Measurements from ENCODE around the gene CCR8. TPM values are rescaled to one million over a fixed set of nuclear protein-coding genes. Genes with fewer than 3 reads are reported as not detected.

Gene CCR8
- total RNA-seq, 1 donor from 2014 or later = not detected

DNA sequence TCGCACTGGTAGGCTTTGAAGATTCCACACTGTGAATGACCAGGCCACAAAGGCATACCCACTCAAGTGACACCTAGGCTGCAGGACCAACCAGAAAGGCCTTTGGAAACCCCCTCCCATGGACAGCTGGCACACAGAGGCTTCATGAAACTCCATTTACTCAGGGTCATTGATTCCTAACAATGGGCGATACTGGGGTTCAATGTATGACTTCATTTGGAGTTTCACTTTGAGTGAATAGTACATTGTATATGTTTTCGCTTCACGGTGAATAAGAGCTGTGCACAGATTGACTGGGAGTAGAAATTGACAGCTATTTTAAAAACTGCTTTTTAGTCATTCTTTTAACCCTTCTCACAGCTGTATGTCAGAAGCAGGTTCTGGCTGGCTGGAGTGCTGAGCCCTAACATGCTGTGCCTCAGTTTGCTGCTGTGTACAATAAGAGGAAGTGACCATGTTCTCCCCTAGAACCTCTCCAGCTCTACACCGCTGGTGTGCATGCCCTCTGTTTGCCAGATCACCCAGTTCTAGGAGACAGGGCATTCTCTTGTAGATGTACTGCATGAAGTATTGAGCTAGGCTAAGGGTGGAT is 34.2 kb upstream of the CCR8 start:
- peaks cover 2% of the 10 kb centered on the region for H3K27me3 ChIP-seq (ENCODE audit: control insufficient read depth, insufficient read depth, low read length)
- H3K4me3 ChIP-seq (ENCODE audit: low read depth, low read length) = no peak overlapping the region
- DNase-seq (ENCODE audit: low read depth) (no peak), FAIRE-seq (no peak)
- H3K36me3 ChIP-seq (ENCODE audit: control insufficient read depth, insufficient read depth, low read length) = no peaks in the 10 kb centered on the region
- TF ChIP-seq, protein P1, sequence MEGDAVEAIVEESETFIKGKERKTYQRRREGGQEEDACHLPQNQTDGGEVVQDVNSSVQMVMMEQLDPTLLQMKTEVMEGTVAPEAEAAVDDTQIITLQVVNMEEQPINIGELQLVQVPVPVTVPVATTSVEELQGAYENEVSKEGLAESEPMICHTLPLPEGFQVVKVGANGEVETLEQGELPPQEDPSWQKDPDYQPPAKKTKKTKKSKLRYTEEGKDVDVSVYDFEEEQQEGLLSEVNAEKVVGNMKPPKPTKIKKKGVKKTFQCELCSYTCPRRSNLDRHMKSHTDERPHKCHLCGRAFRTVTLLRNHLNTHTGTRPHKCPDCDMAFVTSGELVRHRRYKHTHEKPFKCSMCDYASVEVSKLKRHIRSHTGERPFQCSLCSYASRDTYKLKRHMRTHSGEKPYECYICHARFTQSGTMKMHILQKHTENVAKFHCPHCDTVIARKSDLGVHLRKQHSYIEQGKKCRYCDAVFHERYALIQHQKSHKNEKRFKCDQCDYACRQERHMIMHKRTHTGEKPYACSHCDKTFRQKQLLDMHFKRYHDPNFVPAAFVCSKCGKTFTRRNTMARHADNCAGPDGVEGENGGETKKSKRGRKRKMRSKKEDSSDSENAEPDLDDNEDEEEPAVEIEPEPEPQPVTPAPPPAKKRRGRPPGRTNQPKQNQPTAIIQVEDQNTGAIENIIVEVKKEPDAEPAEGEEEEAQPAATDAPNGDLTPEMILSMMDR (IDR thresholded peaks at IDR 0.05; ENCODE audit: insufficient read depth, low read length, severe bottlenecking) = no peak

DNA sequence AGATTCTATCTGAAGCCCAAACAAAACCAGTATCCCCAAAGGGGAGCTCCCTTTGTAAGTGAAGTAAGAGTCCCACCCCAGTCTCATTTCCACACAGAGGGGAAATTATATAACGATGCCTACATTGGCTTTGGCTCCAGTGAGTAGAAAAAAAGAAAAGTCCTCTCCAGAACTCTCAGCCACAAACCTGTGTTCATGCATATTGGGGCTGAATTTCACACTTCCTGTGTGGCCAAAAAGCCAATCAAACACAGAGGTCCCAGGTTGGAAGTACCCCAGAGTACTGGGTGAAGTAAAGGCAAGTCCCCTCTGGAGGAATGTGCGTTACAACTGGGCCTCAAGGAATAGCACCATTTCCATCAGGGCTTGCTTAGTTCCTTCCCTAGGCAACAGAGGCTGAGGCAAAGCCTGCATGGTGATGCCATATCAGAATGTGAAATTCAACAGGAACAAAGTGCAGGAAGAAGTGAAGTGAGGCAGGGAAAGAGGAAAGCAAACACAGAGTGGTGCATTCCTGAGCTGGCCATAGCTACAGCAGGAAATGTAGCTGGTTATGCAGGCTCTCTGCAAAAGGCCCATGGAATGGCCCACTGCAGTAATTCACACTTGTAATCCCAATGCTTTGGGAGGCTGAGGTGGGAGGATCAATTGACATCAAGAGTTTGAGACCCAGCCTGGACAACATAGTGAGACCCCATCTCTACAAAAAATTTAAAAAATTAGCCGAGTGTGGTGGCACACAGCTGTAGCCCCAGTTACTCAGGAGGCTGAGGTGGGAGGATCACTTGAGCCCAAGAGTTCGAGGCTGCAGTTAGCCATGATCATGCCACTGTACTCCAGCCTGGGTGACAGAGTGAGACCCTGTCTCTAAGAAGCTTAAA is 33.1 kb upstream of the CCR8 start:
- peaks cover 2% of the 10 kb centered on the region for H3K27me3 ChIP-seq (ENCODE audit: control insufficient read depth, insufficient read depth, low read length)
- DNase-seq (ENCODE audit: low read depth) (no peak), FAIRE-seq (no peak)
- TF ChIP-seq, protein P1 (IDR thresholded peaks at IDR 0.05; ENCODE audit: insufficient read depth, low read length, severe bottlenecking) = no peak
- H3K36me3 ChIP-seq (ENCODE audit: control insufficient read depth, insufficient read depth, low read length) = no peaks in the 10 kb centered on the region
- H3K4me3 ChIP-seq (ENCODE audit: low read depth, low read length) = no peak overlapping the region

DNA sequence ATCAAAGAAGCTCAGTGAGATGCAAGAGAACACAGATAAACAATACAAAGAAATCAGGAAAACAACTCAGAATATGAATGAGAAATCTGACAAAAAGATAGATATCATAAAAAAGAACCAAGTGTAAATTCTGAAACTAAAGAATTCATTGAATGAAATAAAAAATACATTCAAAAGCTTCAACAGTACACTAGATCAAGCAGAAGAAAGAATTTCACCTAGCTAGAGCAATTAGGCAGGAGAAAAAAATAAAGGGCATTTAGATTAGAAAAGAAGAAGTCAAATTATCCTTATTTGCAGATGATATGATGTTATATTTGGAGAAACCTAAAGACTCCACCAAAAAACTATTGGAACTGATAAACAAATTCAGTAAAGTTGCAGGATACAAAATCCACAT is 30.2 kb upstream of the CCR8 start:
- DNase-seq (ENCODE audit: low read depth) = no peak
- no peak for FAIRE-seq
- H3K27me3 ChIP-seq (ENCODE audit: control insufficient read depth, insufficient read depth, low read length) = no peaks in the 10 kb centered on the region
- H3K36me3 ChIP-seq (ENCODE audit: control insufficient read depth, insufficient read depth, low read length) = no peaks in the 10 kb centered on the region
- TF ChIP-seq, protein P1 (IDR thresholded peaks at IDR 0.05; ENCODE audit: insufficient read depth, low read length, severe bottlenecking) = no peak
- no peak overlapping the region for H3K4me3 ChIP-seq (ENCODE audit: low read depth, low read length)

DNA sequence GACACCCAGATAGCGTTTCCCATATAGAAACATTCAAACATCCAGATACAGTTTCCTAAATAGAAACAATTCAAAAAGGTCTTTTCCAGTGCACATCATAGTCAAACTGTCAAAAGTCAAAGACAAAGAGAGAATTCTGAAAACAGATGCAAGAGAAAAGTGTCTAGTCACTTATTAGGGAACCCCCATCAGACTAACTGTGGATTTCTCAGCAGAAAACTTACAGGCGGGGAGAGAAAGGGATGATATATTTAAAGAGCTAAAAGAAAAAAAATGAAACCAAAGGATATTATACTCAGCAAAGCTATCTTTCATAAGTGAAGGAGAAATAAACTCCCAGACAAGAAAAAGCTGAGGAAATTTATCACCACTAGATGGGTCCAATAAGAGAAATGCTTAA is 27.3 kb upstream of the CCR8 start:
- TF ChIP-seq, protein P1 (IDR thresholded peaks at IDR 0.05; ENCODE audit: insufficient read depth, low read length, severe bottlenecking) = no peak
- Histone ChIP-seq H3K27me3 (ENCODE audit: control insufficient read depth, insufficient read depth, low read length) (no peaks in the 10 kb centered on the region), H3K4me3 (ENCODE audit: low read depth, low read length) (no peak overlapping the region), H3K36me3 (ENCODE audit: control insufficient read depth, insufficient read depth, low read length) (no peaks in the 10 kb centered on the region)
- no peak for DNase-seq (ENCODE audit: low read depth)
- FAIRE-seq = no peak

DNA sequence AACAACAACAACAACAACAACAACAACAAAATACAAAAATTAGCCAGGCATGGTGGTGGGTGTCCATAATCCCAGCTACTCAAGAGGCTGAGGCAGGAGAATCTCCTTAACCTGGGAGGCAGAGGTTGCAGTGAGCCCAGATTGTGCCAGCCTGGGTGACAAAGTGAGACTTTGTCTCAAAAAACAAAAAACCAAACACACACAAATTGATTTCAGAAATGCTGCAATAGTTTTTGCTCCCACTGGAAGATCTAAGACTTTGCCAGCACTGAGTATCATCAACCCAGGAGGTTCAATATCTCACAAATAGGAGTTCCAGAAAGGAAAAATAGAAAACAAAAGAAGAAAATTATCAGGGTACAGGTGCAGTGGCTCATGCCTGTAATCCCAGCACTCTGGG is 16.2 kb upstream of the CCR8 start:
- FAIRE-seq = no peak
- no peak overlapping the region for H3K4me3 ChIP-seq (ENCODE audit: low read depth, low read length)
- TF ChIP-seq, protein P1 (IDR thresholded peaks at IDR 0.05; ENCODE audit: insufficient read depth, low read length, severe bottlenecking) = no peak
- no peaks in the 10 kb centered on the region for H3K36me3 ChIP-seq (ENCODE audit: control insufficient read depth, insufficient read depth, low read length)
- no peaks in the 10 kb centered on the region for H3K27me3 ChIP-seq (ENCODE audit: control insufficient read depth, insufficient read depth, low read length)
- DNase-seq (ENCODE audit: low read depth) = no peak

All from bronchial epithelial cell (primary cell).